GM18868 (cell line): ENCODE measurements around the gene NCKAP5.

Experiments
- ATAC-seq: cut with Tn5 transposase; IDR thresholded peaks from one replicate; pipeline ENCODE4 v1.9.1; 2021; ENCODE audit warnings: mild to moderate bottlenecking, moderate library complexity; ENCODE audit not compliant: unreplicated experiment

The NCKAP5 gene

DNA sequence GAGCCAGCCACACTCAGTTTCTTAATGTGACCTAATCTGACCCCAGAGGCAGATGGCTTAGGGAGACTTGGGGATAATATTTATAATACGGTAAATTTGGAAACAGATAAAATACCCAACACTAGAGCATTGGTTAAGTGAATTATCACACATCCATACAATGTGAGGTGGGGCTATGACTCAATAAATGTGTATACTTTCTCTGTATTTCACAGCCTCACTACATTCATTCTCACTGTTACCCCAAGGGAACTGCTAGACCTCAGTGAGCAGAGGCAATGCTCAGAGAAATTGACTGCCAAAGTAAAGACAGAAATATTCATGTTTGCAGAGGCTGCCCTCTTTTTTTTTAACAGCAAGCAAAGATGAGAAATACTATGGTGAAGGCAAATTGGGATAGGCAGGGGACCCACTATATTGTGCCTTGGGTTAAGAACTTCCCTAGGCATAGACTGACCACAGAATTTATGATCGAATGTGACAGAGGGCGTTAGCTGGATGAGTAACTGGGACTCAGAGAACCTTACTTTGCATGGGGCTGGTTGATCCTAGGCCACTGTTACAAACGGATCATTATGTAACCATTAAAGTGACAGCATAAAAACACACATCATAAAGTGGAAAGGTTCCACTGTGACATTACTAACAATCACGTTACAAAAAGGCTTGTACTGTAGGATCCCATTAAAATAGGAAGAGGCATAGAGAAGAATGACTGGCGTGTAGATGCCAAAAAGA, 652.3 kb downstream of the NCKAP5 start:
- peak; percentile 84 for ATAC-seq

DNA sequence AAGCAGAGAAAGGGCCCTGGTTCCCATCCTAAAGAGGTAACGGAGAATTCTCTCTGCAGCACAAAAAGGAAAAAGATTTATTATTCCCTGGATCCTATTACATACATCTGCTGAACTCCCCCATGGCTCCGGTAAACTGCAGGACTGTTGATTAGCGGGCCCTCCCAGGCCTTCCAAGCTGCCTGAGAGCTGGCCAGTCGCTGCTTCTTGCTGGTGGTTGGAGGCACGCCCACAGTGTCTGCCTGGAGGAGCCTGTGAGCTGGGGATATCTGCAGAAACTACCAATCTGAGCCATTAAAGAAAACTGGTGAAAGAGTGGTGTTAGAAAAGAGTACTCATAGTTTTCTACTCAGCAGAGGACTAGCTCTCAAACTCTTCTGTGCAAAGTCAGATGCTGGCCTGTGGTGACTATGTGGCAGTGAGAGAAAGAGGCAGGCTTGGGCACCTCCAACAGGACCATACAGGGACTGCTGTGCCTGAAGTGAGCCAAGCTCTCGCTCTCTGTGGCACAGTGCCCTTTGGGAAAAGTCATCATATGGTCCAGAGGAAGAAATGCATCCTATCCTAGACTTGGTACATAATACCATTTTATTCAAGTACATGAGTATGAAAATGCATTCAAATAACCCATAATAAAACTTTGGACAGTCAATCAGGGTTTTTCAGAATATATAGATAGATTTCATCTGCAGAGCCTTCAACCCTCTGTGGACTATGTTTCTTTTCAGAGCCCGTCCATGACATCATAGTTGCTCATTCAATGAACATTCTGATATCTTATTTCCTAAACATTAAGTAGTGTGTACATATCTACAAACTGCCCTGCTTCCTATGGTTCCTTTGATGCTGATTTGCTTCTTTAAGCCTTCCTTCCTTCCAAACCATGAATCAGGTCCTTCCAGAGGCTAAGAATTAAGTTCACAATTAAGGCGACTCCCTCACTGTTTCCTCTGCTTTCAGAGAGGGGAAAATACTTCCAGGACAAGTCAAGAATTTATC, 656.2 kb downstream of the NCKAP5 start:
- no peak for ATAC-seq

DNA sequence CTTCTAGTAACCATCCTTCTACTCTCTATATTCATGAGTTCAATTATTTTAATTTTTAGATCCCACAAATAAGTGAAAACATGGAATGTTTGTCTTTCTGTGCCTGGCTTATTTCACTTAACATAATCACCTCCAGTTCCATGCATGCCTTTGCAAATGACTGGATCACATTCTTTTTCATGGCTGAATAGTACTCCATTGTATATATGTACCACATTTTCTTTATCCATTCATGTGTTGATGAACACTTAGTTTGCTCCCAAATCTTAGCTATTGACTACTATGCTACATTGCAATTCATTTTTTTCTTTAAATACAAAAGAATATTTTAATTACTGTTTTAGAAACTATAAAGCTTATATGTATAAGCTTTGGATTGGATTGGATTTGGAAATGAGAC, 657.8 kb downstream of the NCKAP5 start:
- ATAC-seq = no peak

DNA sequence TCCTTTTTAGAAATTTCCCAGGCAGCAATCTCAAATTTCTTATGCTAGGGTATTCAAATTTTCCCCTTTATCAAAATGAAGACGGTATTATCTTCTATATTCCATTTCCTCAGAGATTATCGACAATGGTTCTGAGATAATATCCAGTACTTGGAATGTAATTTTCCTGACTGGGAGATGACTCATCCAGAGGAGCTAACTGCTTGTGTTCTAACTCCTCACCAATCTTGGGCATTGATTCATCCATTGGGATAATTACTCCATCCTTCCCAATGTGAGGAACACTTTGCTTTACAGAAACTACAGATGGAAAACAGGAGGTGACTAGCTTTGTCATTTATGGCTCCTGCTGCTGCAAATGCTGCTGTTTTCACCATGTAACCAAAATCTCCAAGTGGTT, 658.8 kb downstream of the NCKAP5 start:
- no peak for ATAC-seq

DNA sequence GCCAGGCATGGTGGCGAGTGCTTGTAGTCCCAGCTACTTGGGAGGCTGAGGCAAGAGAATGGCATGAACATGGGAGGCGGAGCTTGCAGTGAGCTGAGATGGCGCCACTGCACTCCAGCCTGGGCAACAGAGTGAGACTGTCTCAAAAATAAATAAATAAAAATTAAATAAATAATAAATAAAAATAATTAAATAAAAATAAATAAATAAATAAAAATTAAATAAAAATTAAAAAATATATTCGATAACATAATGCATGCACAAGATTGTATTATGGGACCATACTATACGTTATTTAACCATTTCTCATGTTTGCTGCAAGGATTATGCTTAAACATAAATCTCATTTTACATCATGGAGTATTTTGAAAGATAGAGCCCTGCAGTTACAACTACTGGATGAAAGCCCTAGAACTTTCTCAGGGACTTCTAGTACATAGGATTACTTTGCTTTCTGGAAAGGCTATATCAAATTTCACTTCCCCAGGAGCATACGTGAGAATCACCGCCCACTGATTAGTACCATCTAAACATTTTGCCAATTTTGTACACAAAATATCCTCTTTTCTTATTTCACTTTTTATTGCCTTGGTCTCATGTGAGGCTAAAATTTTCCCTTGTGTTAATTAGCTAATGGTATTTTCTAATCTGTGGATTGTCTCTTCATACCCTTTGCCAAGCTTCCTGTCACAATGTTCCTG, 664.0 kb downstream of the NCKAP5 start:
- no peak for ATAC-seq

DNA sequence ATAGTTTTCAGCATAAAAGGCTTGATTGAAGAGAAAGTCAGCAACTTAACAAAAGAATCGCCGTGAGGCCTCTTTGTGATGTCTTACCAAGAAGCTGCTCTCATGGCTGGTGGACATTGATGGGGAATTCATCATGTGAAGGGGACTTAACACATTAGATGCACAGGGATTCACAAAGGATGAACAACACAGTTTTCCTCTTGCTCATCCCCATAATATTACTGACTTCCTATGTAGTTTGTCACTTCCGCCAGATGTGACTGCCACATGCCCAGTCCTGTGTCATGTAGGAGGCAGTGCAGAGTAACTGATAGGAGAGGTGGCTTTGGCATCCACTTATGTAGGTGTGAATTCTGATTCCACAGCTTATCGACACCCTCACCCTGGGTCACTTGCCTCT, 665.6 kb downstream of the NCKAP5 start:
- no peak for ATAC-seq

DNA sequence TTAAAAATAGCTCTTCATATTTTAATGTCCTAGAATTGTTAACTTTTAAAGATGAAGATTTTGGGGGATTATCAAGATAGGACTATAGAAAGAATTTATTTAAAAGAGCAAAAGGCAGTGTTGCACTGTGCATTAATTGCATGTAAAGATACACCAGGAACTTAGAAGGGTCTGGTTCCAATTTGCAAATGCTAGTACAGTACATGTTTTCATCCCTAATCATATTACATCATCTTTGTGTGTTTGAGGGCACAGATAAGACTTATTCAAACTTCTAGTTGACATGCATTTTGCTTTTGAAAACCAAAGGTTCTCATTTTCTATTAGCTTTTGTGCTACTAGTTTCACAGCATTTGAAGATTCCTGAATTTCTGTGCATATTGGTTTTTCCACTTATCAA, 666.6 kb downstream of the NCKAP5 start:
- ATAC-seq = no peak

DNA sequence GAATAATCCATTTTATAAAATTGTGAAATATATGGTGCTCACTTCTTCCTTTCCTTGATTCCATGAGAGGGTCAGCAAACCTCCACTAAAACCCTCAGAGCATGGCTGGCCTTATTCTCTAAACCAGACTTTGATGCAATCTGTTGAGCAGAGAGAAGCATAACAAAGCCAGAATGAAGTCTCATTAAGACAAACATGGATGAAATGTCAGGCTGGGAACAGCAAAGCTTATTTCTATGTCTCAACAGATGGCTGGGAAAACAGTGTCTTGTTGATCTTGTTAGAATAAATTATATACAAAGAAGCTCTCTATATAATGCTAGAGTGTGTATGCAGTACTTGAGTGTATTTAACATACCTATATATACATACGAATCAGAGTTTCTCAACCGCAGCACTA, 671.2 kb downstream of the NCKAP5 start:
- no peak for ATAC-seq

DNA sequence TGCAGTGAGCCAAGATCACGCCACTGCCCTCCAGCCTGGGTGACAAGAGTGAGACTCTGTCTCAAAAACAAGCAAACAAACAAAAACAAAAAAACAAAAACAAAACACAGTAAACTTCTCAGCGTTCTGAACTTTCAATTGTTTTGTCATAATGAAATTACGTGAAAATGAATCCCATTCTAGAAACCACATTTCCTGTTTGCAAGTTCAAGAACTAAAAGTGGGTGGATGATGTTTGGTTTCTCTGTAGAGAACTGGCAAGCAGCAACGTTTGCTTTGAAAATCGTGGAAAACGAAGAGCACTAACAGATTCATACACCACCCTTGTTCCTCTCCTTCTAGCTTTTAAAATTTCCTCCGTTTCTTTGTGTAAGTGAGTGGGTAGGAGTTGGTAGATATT, 672.2 kb downstream of the NCKAP5 start:
- ATAC-seq = no peak

DNA sequence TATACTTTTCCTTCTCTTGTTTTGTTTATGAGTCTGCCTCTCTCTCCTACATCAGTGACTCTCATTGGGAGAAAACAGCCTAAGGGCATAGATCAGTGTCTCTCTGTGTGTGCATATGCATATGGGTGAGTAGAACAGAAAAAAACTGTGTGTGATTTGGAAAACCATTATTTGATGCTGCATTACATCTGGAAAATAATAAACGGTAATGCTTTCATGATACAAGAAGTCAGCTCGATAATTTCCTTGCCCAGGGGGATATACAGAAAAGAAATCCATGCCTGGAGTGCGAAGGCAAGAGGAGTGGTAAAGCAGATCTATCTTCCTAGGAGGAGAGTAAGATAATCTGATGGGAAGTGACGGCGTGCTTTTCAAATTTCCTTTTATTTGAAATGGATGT, 676.8 kb downstream of the NCKAP5 start:
- no peak for ATAC-seq

DNA sequence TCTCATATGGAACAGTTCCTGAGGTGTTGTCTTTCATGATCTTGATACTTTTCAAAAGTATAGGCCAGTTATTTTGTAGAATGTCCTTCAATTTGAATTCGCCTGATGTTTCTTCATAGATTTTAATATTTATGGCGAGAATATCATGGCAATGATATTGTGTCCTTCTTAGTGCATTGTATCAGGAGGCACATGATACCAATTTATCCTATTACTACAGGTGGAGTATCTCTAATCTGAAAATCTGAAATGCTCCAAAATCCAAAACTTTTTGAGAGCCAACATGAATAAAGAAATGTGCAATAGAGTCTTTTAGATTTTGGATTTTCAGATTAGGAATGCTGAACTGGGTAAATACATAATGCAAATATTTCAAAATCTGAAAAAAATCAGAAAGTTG, 681.7 kb downstream of the NCKAP5 start:
- ATAC-seq = no peak

DNA sequence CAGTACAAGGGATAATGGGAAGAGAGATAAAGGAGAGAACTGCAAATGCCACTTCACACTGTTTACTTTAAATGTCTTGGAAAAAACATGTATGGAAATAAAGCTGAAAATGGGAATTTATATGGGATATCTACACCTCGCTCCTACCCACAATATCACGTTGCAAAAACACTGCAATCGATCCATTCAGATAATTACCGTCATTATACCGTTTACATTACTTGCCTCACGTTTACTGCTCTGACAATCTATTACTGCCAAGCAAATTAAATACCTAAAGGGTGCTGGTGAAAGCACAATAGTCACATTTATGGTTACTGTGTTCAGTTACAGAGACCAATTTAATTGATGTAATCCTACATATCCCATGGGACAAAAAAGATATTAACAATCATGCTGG, 683.6 kb downstream of the NCKAP5 start:
- ATAC-seq = no peak

DNA sequence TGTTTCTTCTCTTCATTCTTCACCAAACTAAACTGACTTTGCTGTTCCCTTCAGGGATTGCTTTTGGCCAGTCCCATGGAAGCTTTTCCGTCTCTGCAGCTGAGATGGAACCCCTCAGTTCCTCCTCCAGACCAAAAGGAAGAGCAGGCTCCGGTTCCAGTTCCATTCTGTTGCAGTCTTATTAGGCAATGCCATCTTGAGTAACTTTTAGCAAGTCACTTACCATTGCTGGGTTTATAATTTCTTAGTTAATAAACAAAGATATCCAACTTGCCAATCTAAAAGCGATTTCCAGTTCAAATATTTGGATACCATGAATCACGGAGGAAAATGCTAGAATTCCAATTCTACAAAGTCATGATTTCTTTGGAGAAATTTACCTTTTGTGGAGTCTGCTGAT, 684.0 kb downstream of the NCKAP5 start:
- no peak for ATAC-seq

DNA sequence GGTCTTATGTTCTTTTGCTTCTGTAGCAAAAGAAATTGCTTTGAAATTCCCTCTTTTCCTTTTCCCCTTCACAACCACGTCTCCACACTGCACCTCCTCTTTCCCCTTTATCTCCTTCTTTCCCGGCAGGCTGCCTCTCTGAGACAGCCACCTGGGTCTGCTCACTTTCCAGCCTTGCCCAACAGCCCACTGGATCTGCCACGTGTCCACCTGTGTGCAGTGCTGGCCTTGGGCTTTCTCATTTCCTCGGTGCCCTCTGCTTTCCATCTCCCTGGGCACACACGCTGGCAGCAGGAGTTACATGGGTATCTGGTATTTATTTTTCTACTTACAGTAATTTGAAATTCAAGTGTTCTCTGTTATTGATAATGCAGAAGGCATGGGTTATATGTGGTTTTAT, 684.8 kb downstream of the NCKAP5 start:
- ATAC-seq = no peak

DNA sequence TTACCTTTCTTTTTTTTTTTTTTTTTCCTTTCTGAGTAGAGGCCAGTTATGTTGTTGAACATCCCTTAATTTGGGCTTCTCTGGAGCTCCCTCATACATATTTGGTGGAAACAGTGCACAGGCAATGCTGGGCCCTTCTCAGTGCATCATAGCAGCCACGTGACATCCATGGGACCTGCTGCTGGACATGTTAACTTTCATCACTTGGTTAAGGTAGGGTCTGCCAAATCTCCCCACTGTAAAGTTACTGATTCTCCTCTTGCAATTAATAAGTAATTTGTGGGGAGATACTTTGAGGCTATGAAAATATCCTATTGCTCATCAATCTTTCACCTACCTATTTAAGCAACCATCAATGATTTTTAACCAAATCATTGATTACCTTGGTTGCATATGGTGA, 686.7 kb downstream of the NCKAP5 start:
- no peak for ATAC-seq

DNA sequence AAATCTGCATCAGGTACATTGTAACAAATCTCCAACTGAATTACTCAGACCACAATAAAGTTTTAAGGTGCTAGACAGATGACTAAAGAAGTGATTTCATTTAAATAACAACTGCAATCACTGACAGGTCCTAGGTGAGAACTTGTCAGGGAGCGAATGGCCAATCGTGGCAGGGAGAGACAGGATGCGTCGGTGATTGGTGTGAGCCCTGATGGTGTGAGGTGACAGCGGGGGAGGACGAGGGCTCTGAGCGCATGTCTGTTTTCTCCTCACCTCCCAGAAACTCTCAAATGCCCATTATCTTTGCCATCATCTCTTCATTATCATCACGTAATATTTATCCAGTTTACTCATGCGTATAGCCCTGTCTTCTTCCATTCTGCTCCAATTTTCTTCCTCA, 690.3 kb downstream of the NCKAP5 start:
- ATAC-seq = no peak

DNA sequence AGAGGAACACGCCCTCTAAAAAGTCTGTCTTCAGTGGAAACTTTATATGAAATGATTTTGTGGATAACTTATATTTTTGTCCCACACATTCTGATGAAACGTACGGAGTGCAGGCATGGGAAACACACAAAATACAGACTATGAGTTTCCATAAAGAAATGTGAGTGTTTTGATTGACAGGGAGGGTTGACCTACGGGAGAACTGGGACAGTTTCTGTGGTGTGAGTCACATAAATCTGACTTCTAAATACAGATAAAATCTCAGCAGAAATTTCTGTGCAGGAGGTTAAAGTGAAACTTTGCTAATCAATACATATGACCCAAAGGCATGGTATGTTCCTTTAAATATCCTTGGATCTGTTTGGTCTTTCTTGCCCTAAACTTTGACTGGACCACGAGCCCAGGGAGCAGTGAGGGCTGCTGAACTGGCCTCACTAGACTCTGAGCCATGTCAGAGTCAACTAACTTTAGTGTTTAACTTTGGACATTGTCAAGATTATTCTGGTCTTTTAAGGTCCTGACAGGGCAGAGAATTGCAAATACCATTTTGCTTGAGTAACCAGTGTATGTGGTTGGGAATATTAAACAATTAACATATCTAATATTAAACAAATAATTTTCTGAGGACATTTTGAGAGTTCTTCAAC, 691.4 kb downstream of the NCKAP5 start:
- ATAC-seq = no peak

DNA sequence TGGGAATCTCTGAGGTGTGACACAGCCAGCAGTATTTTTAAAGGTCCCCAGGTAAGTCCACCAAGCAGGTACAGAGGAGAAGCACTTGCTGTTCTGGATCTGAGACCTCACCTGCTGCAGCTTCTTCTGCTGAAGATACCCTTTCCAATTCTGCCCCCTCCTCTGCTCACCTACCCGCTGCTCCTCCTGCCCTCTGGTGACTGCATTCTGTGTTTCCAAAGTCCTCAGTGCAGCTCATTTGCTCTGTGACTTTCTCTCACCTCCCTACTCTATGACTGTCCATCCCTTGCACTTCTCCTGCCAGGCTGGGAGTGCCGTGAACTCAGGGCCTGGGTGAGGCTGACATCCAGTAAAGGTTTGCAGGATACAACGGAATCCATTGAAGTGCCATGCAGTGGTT, 693.1 kb downstream of the NCKAP5 start:
- no peak for ATAC-seq

DNA sequence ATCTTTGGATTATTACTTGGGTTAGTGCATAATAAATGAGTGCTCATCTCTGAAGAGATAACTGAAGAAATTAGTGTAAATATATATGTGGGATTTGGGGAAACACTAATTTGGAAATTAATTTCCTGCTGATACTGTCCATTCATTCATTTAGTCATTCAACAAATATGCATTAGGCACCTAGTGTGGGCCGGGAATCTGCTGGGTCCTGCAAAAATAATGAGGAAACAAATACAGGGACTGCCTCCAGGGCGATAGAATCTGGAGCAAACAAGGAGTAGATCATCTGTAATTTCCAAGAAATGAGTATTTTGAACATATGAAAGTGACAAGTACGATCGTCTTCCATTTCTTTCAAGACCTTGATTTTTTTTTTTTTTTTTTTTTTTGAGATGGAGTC, 694.5 kb downstream of the NCKAP5 start:
- no peak for ATAC-seq

DNA sequence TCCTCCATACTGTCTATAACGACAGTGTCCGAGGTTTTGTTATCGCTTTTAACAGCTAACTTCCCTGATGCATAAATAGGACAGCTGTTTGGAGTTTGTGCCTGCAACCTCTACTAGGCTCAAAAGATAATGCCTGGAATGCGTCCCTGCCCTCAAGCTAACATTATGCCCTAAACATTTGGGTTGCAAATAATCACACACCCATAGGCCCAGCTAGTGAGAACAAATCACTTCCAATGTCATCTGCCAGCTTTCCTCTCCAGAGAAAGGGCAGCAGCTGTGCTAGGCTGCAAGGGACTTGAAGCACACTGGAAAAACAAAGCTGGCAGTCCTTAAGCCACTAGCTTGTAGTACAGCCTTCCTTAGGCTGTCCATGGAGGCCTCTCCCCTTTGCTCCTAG, 696.4 kb downstream of the NCKAP5 start:
- no peak for ATAC-seq

DNA sequence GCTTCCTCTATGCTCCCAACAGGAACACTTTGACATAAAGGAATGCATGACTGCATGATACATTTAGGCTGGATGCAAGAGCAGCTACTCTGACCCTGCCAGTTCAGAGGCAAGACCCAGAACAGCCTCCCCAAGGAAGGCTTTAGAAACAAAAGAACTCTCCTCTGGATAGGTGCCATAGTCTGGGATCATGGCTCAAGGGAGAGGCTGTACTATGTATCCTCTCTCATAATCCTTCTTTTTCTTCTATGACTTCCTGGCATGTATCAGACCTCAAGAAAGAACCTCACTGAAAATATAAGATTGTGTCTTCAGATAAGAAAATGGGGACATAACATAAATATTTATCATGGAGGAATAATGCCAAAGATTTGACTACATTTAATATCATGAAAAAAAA, 704.3 kb downstream of the NCKAP5 start:
- ATAC-seq = no peak
